Sigmoid colon (tissue), 7 donors: Measurements from ENCODE around the gene COBL. TPM values are rescaled to one million over a fixed set of nuclear protein-coding genes. Genes with fewer than 3 reads are reported as not detected.

ENCODE experiments used
- DNase-seq: peaks from one replicate; pipeline ENCODE4 v3.0.0-alpha.2; 2019
- H3K27ac ChIP-seq, 4 donors: fragments of 200-600 bp; sonication (generic); one replicate each; pipeline ENCODE4 v1.5.1; 2016 to 2019; ENCODE audit warnings: mild to moderate bottlenecking in 1 of 4
- H3K27me3 ChIP-seq, 3 donors: fragments of 200-600 bp; sonication (generic); one replicate each; pipeline ENCODE4 v1.5.1; 2019; ENCODE audit warnings: mild to moderate bottlenecking in 1 of 3
- H3K36me3 ChIP-seq, 4 donors: fragments of 200-600 bp; sonication (generic); one replicate each; pipeline ENCODE4 v1.5.1; 2016 to 2019
- H3K4me1 ChIP-seq, 4 donors: fragments of 200-600 bp; sonication (generic); one replicate each; pipeline ENCODE4 v1.5.1; 2017 to 2019
- H3K4me3 ChIP-seq, 4 donors: fragments of 200-600 bp; sonication (generic); one replicate each; pipeline ENCODE4 v1.5.1; 2017 to 2019; ENCODE audit warnings: mild to moderate bottlenecking in 2 of 4, moderate library complexity in 1 of 4
- H3K9me3 ChIP-seq, 4 donors: fragments of 200-600 bp in 3 of 4; sonication (generic) in 3 of 4; one replicate each; pipeline versions ENCODE4 v1.5.1 to v1.6.1; 2013 to 2019
- CTCF ChIP-seq, 4 experiments: fragments of 450-650 bp in 3 of 4; fragments of 200-600 bp in 1 of 4; IDR thresholded peaks; one replicate each; pipeline ENCODE4 v1.5.1; 2016 to 2019; ENCODE audit warnings: antibody characterized with exemption in 4 of 4, mild to moderate bottlenecking in 3 of 4, moderate library complexity in 2 of 4
- EP300 ChIP-seq, 4 donors: sonication (generic); formaldehyde crosslinking; IDR thresholded peaks; one replicate each; pipeline ENCODE4 v1.6.1; 2017; ENCODE audit warnings: antibody characterized with exemption in 4 of 4
- POLR2A ChIP-seq, 2 donors: fragments of 450-650 bp; IDR thresholded peaks; one replicate each; pipeline ENCODE4 v1.6.1; 2016; ENCODE audit warnings: antibody characterized with exemption in 2 of 2, mild to moderate bottlenecking in 2 of 2, moderate library complexity in 2 of 2
- POLR2AphosphoS5 ChIP-seq, 4 donors: sonication (generic); formaldehyde crosslinking; IDR thresholded peaks; one replicate each; pipeline ENCODE4 v1.6.1; 2017; ENCODE audit warnings: antibody characterized with exemption in 4 of 4
- WGBS, 2 donors: extraction: QIAGEN DNeasy Blood & Tissue Kit; methylation state at CpG; one replicate each; pipeline ENCODE4 v1.1.7; 2013; 5-methylcytosine and 5-hydroxymethylcytosine counted together
- intact Hi-C: fragments of 100-400 bp; cut with DNase I; formaldehyde crosslinking; loops from one replicate; pipeline ENCODE4 v1.15.1; 2023
- polyA plus RNA-seq, 3 donors: library from polyadenylated mRNA; stranded (reverse); fragments of 200-250 nt; gene quantifications; one replicate each; pipeline ENCODE4 v1.2.3, GENCODE V29; 2013
- total RNA-seq, 4 donors: library from RNA; depleted of rRNA; stranded (reverse); fragments of >200 nt; gene quantifications; one replicate each; pipeline ENCODE4 v1.1.0, GENCODE V29; 2016
- donor health status: healthy with polysubstance abuse.
- donor health status: Bipolar disorder and iron deficiency.
- donor health status: healthy.

Gene COBL
- total and polyA plus RNA-seq, 7 donors = 3.0 to 27.6 (median 10.0) TPM

- DNase-seq = no peak
- no peak overlapping the region for H3K27ac ChIP-seq
- H3K27me3 ChIP-seq = no peaks in the 10 kb centered on the region
- TF ChIP-seq CTCF (IDR thresholded peaks at IDR 0.05) (no peak), POLR2AphosphoS5 (IDR thresholded peaks at IDR 0.05) (no peak), POLR2A (IDR thresholded peaks at IDR 0.05) (no peak), EP300 (IDR thresholded peaks at IDR 0.05) (no peak)
- 88 to 91% methylated on average over 18 of the region's 18 CpGs for WGBS, 2 donors
- no peaks in the 10 kb centered on the region for H3K4me1 ChIP-seq
- H3K9me3 ChIP-seq = no peaks in the 10 kb centered on the region
- intact Hi-C loops = no loop called here
- H3K4me3 ChIP-seq = no peak overlapping the region
- H3K36me3 ChIP-seq = no peaks in the 10 kb centered on the region
Measured at GRCh38 chr7:51219261-51219988, 97.2 kb downstream of the COBL start.

GRCh38 chr7:51217804-51218203, 98.8 kb downstream of the COBL start:
- H3K9me3 ChIP-seq = no peaks in the 10 kb centered on the region
- 97% methylated on average over 6 of the region's 6 CpGs for WGBS, 2 donors
- no peaks in the 10 kb centered on the region for H3K36me3 ChIP-seq
- DNase-seq = no peak
- intact Hi-C loops = no loop called here
- no peak overlapping the region for H3K27ac ChIP-seq
- H3K4me3 ChIP-seq = no peak overlapping the region
- H3K4me1 ChIP-seq = no peaks in the 10 kb centered on the region
- no peaks in the 10 kb centered on the region for H3K27me3 ChIP-seq
- TF ChIP-seq POLR2AphosphoS5 (IDR thresholded peaks at IDR 0.05) (no peak), CTCF (IDR thresholded peaks at IDR 0.05) (no peak), POLR2A (IDR thresholded peaks at IDR 0.05) (no peak), EP300 (IDR thresholded peaks at IDR 0.05) (no peak)

GRCh38 chr7:51214098-51214497, 102.5 kb downstream of the COBL start:
- 97% methylated on average over 7 of the region's 7 CpGs for WGBS, 2 donors
- no peak overlapping the region for H3K4me3 ChIP-seq
- H3K4me1 ChIP-seq = no peaks in the 10 kb centered on the region
- no peaks in the 10 kb centered on the region for H3K36me3 ChIP-seq
- intact Hi-C loops = no loop called here
- no peak overlapping the region for H3K27ac ChIP-seq
- no peaks in the 10 kb centered on the region for H3K27me3 ChIP-seq
- DNase-seq = no peak
- no peaks in the 10 kb centered on the region for H3K9me3 ChIP-seq
- TF ChIP-seq CTCF (IDR thresholded peaks at IDR 0.05) (no peak), EP300 (IDR thresholded peaks at IDR 0.05) (no peak), POLR2AphosphoS5 (IDR thresholded peaks at IDR 0.05) (no peak), POLR2A (IDR thresholded peaks at IDR 0.05) (no peak)

GRCh38 chr7:51213618-51214017, 103.0 kb downstream of the COBL start:
- Histone ChIP-seq H3K4me3 (no peak overlapping the region), H3K9me3 (no peaks in the 10 kb centered on the region), H3K27ac (no peak overlapping the region), H3K36me3 (no peaks in the 10 kb centered on the region), H3K4me1 (no peaks in the 10 kb centered on the region), H3K27me3 (no peaks in the 10 kb centered on the region)
- intact Hi-C loops = no loop called here
- DNase-seq = no peak
- TF ChIP-seq POLR2A (IDR thresholded peaks at IDR 0.05) (no peak), POLR2AphosphoS5 (IDR thresholded peaks at IDR 0.05) (no peak), CTCF (IDR thresholded peaks at IDR 0.05) (no peak), EP300 (IDR thresholded peaks at IDR 0.05) (no peak)
- WGBS, 2 donors = 86 to 95% methylated on average over 9 of the region's 9 CpGs

- Histone ChIP-seq H3K4me3 (no peak overlapping the region), H3K4me1 (no peaks in the 10 kb centered on the region), H3K27ac (no peak overlapping the region), H3K9me3 (no peaks in the 10 kb centered on the region), H3K36me3 (no peaks in the 10 kb centered on the region), H3K27me3 (no peaks in the 10 kb centered on the region)
- no peak for DNase-seq
- 89 to 91% methylated on average over 3 of the region's 3 CpGs for WGBS, 2 donors
- intact Hi-C loops = no loop called here
- TF ChIP-seq CTCF (IDR thresholded peaks at IDR 0.05) (no peak), POLR2A (IDR thresholded peaks at IDR 0.05) (no peak), POLR2AphosphoS5 (IDR thresholded peaks at IDR 0.05) (no peak), EP300 (IDR thresholded peaks at IDR 0.05) (no peak)
Measured at GRCh38 chr7:51210766-51211165, 105.8 kb downstream of the COBL start.
